Adrenal gland (tissue), 12 donors: ENCODE results near the gene GRB10. TPM values are rescaled to one million over a fixed set of nuclear protein-coding genes. Genes with fewer than 3 reads are reported as not detected.
A peak's percentile ranks its signal among the peaks of the same experiment; 100 is the strongest.

Source experiments
- DNase-seq, 7 donors: peaks; one replicate each; pipeline ENCODE4 v3.0.0-alpha.2; 2019 to 2020
- H3K27ac ChIP-seq, 5 donors: fragments of 200-600 bp; sonication (generic) in 4 of 5; 1 replicate in 3 of 5; 2 replicates in 2 of 5; pipeline versions ENCODE4 v1.5.1 to v1.8.0; 2016 to 2020; ENCODE audit warnings: mild to moderate bottlenecking in 1 of 5
- H3K27me3 ChIP-seq: fragments of 200-600 bp; 2 replicates; pipeline ENCODE4 v1.8.0; 2021
- H3K36me3 ChIP-seq, 2 donors: fragments of 200-600 bp; replicated peaks in 1 of 2; 1 replicate in 1 of 2; 2 replicates in 1 of 2; pipeline versions ENCODE4 v1.5.1 to v1.8.0; 2018 to 2022
- H3K4me1 ChIP-seq, 2 donors: fragments of 200-600 bp; replicated peaks in 1 of 2; 1 replicate in 1 of 2; 2 replicates in 1 of 2; pipeline versions ENCODE4 v1.5.1 to v1.8.0; 2018 to 2021
- H3K4me3 ChIP-seq, 4 donors: fragments of 200-600 bp; sonication (generic) in 3 of 4; one replicate each; pipeline ENCODE4 v1.5.1; 2016 to 2018
- H3K9me3 ChIP-seq, 3 donors: fragments of 200-600 bp; sonication (generic) in 1 of 3; replicated peaks in 1 of 3; 1 replicate in 2 of 3; 2 replicates in 1 of 3; pipeline versions ENCODE4 v1.5.1 to v1.8.0; 2016 to 2021
- POLR2A ChIP-seq, 2 donors: fragments of 450-650 bp; IDR thresholded peaks; one replicate each; pipeline ENCODE4 v1.6.1; 2017; ENCODE audit warnings: antibody characterized with exemption in 2 of 2, mild to moderate bottlenecking in 2 of 2, moderate library complexity in 1 of 2
- WGBS, 4 donors: extraction: QIAGEN DNeasy Blood & Tissue Kit in 2 of 4; methylation state at CpG; one replicate each; pipeline versions ENCODE4 v1.1.5 to v1.1.7; 2013 to 2017; 5-methylcytosine and 5-hydroxymethylcytosine counted together
- intact Hi-C, 2 donors: fragments of 100-400 bp; cut with DNase I; formaldehyde crosslinking; loops; one replicate each; pipeline versions ENCODE4 v1.14.1 to v1.15.0; 2022 to 2023
- polyA plus RNA-seq, 3 donors: library from polyadenylated mRNA; stranded (reverse); fragments of 200-250 nt in 2 of 3; fragments of 350-450 nt in 1 of 3; fragmentation: Illumina TruSeq in 1 of 3; extraction: RNeasy Lipid Tissue Mini Kit (QIAGEN cat#74804) in 1 of 3; gene quantifications; one replicate each; pipeline ENCODE4 v1.2.3, GENCODE V29; 2013 to 2014
- total RNA-seq, 9 donors: library from RNA; depleted of rRNA in 4 of 9; stranded (reverse); fragments of >200 nt in 4 of 9; fragments of 120-200 nt in 1 of 9; fragmentation: NEBNext Ultra II Directional in 1 of 9; extraction: Animal tissue kit (Norgen Biotek cat#: 25700) in 1 of 9; gene quantifications; one replicate each; pipeline versions ENCODE4 v1.1.0 to v1.2.4, GENCODE V29; 2013 to 2023
- TF ChIP-seq, protein P1 (sequence below), 6 experiments: fragments of 450-650 bp in 4 of 6; fragments of 200-600 bp in 2 of 6; sonication (generic) in 1 of 6; IDR thresholded peaks; 1 replicate in 5 of 6; 2 replicates in 1 of 6; pipeline versions ENCODE4 v1.5.1 to v1.8.0; 2016 to 2021; ENCODE audit warnings: antibody characterized with exemption in 6 of 6, mild to moderate bottlenecking in 2 of 6, moderate library complexity in 1 of 6
- donor health status: healthy with polysubstance abuse.
- donor health status: Bipolar disorder and iron deficiency.
- donor health status: DM: yes; HTN: yes; CAD: no.
- donor health status: DM: no; HTN: no; CAD: no.
- donor health status: DM: no; HTN: no; CAD: no.
- donor health status: DM: yes; HTN: yes; CAD: no.

GRB10 gene
- total and polyA plus RNA-seq, 12 donors, result 33.5 to 158 (median 67.3) TPM

GRCh38 chr7:50648570-50649169, 134.0 kb downstream of the GRB10 start:
- DNase-seq, result no peak
- intact Hi-C loops, result no loop called here
- 80 to 97% (median 94%) methylated on average over 7 to 8 of the region's 8 CpGs for WGBS, 4 donors
- no peak overlapping the region for H3K27ac ChIP-seq
- H3K36me3 ChIP-seq, result no peaks in the 10 kb centered on the region
- no peak for TF ChIP-seq POLR2A (IDR thresholded peaks at IDR 0.05)
- TF ChIP-seq, protein P1, sequence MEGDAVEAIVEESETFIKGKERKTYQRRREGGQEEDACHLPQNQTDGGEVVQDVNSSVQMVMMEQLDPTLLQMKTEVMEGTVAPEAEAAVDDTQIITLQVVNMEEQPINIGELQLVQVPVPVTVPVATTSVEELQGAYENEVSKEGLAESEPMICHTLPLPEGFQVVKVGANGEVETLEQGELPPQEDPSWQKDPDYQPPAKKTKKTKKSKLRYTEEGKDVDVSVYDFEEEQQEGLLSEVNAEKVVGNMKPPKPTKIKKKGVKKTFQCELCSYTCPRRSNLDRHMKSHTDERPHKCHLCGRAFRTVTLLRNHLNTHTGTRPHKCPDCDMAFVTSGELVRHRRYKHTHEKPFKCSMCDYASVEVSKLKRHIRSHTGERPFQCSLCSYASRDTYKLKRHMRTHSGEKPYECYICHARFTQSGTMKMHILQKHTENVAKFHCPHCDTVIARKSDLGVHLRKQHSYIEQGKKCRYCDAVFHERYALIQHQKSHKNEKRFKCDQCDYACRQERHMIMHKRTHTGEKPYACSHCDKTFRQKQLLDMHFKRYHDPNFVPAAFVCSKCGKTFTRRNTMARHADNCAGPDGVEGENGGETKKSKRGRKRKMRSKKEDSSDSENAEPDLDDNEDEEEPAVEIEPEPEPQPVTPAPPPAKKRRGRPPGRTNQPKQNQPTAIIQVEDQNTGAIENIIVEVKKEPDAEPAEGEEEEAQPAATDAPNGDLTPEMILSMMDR (IDR thresholded peaks at IDR 0.05), result no peak
- no peaks in the 10 kb centered on the region for H3K9me3 ChIP-seq
- H3K4me1 ChIP-seq, result no peaks in the 10 kb centered on the region
- H3K27me3 ChIP-seq, result no peaks in the 10 kb centered on the region
- H3K4me3 ChIP-seq, result no peak overlapping the region

DNA sequence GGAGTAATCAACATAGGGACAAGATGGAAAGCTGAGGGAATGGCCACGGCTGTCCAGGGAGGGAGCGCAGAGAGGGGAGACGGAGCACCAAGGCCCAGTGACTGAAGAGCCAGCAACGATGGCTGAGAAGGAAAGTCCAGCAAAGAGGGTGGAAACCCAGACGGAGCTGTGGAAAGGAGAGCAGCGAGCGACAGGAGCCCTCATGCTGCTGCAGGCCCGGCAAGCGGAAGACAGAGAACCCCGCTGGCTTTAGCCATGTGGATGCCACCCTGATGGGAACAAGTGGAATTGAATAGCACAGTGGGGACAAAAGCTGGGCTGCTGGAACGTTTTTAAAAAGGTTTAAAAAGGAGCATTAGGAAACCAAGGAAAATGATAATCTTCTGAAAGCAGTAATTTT, 134.6 kb downstream of the GRB10 start:
- intact Hi-C loops, result no loop called here
- Histone ChIP-seq H3K36me3 (no peaks in the 10 kb centered on the region), H3K27me3 (no peaks in the 10 kb centered on the region), H3K4me1 (no peaks in the 10 kb centered on the region), H3K27ac (no peak overlapping the region), H3K4me3 (no peak overlapping the region), H3K9me3 (no peaks in the 10 kb centered on the region)
- DNase-seq, result peak in 1 of 7 donors; percentile 13
- TF ChIP-seq, protein P1 (IDR thresholded peaks at IDR 0.05), result no peak
- no peak for TF ChIP-seq POLR2A (IDR thresholded peaks at IDR 0.05)
- WGBS, 4 donors, result 92 to 95% (median 94%) methylated on average over 11 of the region's 11 CpGs

DNA sequence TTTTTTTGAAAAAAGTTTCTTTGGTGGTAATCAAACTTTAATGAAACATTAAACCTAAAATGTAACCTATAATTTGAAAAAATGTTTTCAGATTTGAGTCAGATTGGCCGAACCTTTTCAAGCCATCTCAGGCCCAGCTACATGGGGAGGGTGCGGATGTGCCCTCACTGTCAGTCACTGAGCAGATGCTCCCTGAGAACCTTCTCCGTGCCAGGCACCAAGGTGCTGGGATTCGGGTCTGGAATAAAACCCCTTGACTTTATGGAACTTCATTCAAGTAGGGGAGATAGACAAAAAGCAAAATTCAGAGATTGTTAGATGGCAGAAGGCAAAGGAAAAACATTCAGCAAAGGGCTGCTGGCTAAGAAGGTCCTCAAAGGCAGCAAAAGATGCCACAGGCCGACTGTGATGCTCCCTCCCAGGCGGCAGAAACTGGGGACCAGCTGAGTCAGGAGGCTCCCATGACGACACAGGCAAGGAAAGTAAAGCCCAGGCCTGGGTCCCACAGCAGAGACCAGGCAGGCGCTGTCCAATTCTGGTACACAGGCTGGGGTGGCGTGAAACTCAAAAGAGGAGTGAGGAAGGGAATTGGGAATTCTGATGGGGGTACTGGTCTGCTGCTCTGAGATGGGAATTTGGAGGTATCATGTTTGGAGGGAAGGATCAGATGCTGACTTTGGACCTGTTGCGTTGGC, 135.3 kb downstream of the GRB10 start:
- peaks cover 0 to 4% of the 10 kb centered on the region in 2 donors for H3K4me1 ChIP-seq
- DNase-seq, result no peak
- WGBS, 4 donors, result 90 to 96% (median 95%) methylated on average over 10 of the region's 10 CpGs
- intact Hi-C loops, result no loop called here
- H3K9me3 ChIP-seq, result no peaks in the 10 kb centered on the region
- no peak overlapping the region for H3K4me3 ChIP-seq
- no peak overlapping the region for H3K27ac ChIP-seq
- H3K36me3 ChIP-seq, result no peaks in the 10 kb centered on the region
- H3K27me3 ChIP-seq, result no peaks in the 10 kb centered on the region
- TF ChIP-seq POLR2A (IDR thresholded peaks at IDR 0.05), result no peak
- TF ChIP-seq, protein P1 (IDR thresholded peaks at IDR 0.05), result no peak

GRCh38 chr7:50646069-50646468, 136.6 kb downstream of the GRB10 start:
- H3K27me3 ChIP-seq, result no peaks in the 10 kb centered on the region
- no peak for DNase-seq
- no peaks in the 10 kb centered on the region for H3K9me3 ChIP-seq
- intact Hi-C loops, result no loop called here
- no peak overlapping the region for H3K27ac ChIP-seq
- TF ChIP-seq, protein P1 (IDR thresholded peaks at IDR 0.05), result no peak
- no peaks in the 10 kb centered on the region for H3K36me3 ChIP-seq
- no peak overlapping the region for H3K4me3 ChIP-seq
- WGBS, 4 donors, result 86 to 92% (median 89%) methylated on average over 9 of the region's 9 CpGs
- peaks cover 0 to 15% of the 10 kb centered on the region in 2 donors for H3K4me1 ChIP-seq
